MCF 10A (cell line): ENCODE measurements around the gene FYCO1. TPM values are rescaled to one million over a fixed set of nuclear protein-coding genes. Genes with fewer than 3 reads are reported as not detected.

ENCODE experiments used
- BruUV-seq: library from RNA; stranded (reverse); fragments of 400-500 nt; replicated peaks from 2 replicates; lab custom pipeline; 2021; lab: Mats Ljungman, UMichigan
- CTCF ChIA-PET: fragments of 300-600 bp; sonication (Branson Sonifier 250); formaldehyde crosslinking; extraction: SDS; loops from one replicate; lab custom pipeline; 2021; ENCODE audit warnings: antibody characterized with exemption, inconsistent platforms; lab: Yijun Ruan, JAX
- POLR2A ChIA-PET: fragments of 300-600, 350-650 bp; sonication (Branson Sonifier 250); formaldehyde crosslinking; extraction: SDS; loops from one replicate; lab custom pipeline; 2020; ENCODE audit warnings: antibody characterized with exemption, inconsistent platforms; lab: Yijun Ruan, JAX
- DNase-seq: peaks from one replicate; pipeline ENCODE4 v3.0.0-alpha.2; 2018; ENCODE audit not compliant: unreplicated experiment
- H3K27ac Mint-ChIP-seq: one replicate; pipeline ENCODE4 v1.8.0; 2022; ENCODE audit warnings: mild to moderate bottlenecking, low read depth, mixed read lengths; ENCODE audit not compliant: unreplicated experiment
- H3K27me3 Mint-ChIP-seq: one replicate; pipeline ENCODE4 v1.8.0; 2022; ENCODE audit warnings: mixed read lengths; ENCODE audit not compliant: insufficient read depth, unreplicated experiment
- H3K36me3 Mint-ChIP-seq: one replicate; pipeline ENCODE4 v1.8.0; 2022; ENCODE audit warnings: mild to moderate bottlenecking, moderate library complexity, mixed read lengths; ENCODE audit not compliant: insufficient read depth, unreplicated experiment
- H3K4me1 Mint-ChIP-seq: one replicate; pipeline ENCODE4 v1.8.0; 2022; ENCODE audit warnings: mixed read lengths; ENCODE audit not compliant: insufficient read depth, unreplicated experiment
- H3K4me3 Mint-ChIP-seq: one replicate; pipeline ENCODE4 v1.8.0; 2022; ENCODE audit warnings: mild to moderate bottlenecking, moderate library complexity, mixed read lengths; ENCODE audit not compliant: unreplicated experiment
- H3K9me3 Mint-ChIP-seq: one replicate; pipeline ENCODE4 v1.8.0; 2022; ENCODE audit warnings: mixed read lengths; ENCODE audit not compliant: unreplicated experiment
- CTCF ChIP-seq: fragments of 200-600 bp; IDR thresholded peaks from one replicate; pipeline ENCODE4 v1.8.0; 2022; ENCODE audit warnings: antibody characterized with exemption, mild to moderate bottlenecking; ENCODE audit not compliant: unreplicated experiment
- intact Hi-C: fragments of 100-400 bp; cut with micrococcal nuclease; formaldehyde crosslinking; loops from 2 replicates; pipeline ENCODE4 v1.14.1; 2022
- total RNA-seq: library from RNA; stranded (reverse); gene quantifications from 2 replicates; pipeline ENCODE4 v1.2.3, GENCODE V29; 2022

The FYCO1 gene
- total RNA-seq, 1 experiment from 2014 or later = 18.4 TPM

- H3K27ac Mint-ChIP-seq = no peak overlapping the region
- no peaks in the 10 kb centered on the region for H3K4me1 Mint-ChIP-seq
- peaks cover 7% of the 10 kb centered on the region for H3K9me3 Mint-ChIP-seq
- CTCF ChIA-PET = interaction anchor here (0.7 kb wide), 2 partner anchors 71 to 151 kb away, joined by 3 read pairs; no protein-coding TSS in a partner anchor
- intact Hi-C loops = no loop called here
- no peak for TF ChIP-seq CTCF
- H3K4me3 Mint-ChIP-seq = no peak overlapping the region
- DNase-seq = no peak
- H3K36me3 Mint-ChIP-seq = no peaks in the 10 kb centered on the region
- H3K27me3 Mint-ChIP-seq = peaks cover 80% of the 10 kb centered on the region
- POLR2A ChIA-PET = interaction anchor here (0.6 to 2.1 kb wide), 2 partner anchors 10 to 26 kb away, joined by 3 to 5 read pairs; partner anchors contain the start of gene LZTFL1
- no TSS peak for BruUV-seq
These were observed 127.4 kb downstream of the FYCO1 start for GRCh38 chr3:45868213-45868612.

Other genes with a start within 250 kb of the FYCO1 start
- not detected in 2 replicates for gene SLC6A20, start 199.3 kb downstream of the FYCO1 start, total RNA-seq
- gene LZTFL1, start 153.7 kb downstream of the FYCO1 start, total RNA-seq = 30.5 and 39.5 TPM in 2 replicates
- gene CCR9, start 109.3 kb downstream of the FYCO1 start, total RNA-seq = not detected in 2 replicates
- gene CXCR6, start 52.4 kb downstream of the FYCO1 start, total RNA-seq = not detected in 2 replicates
- not detected in 2 replicates for gene XCR1, start 31.7 kb upstream of the FYCO1 start, total RNA-seq
- gene CCR1, start 212.5 kb upstream of the FYCO1 start, total RNA-seq = not detected in 2 replicates
- not detected in 2 replicates for gene CCR3, start 246.6 kb upstream of the FYCO1 start, total RNA-seq